IMR-90 (cell line): ENCODE data around the gene SFPQ. TPM values are rescaled to one million over a fixed set of nuclear protein-coding genes. Genes with fewer than 3 reads are reported as not detected.

Experiments used
- ATAC-seq: fragments of 200-7000 bp; cut with Tn5 transposase; 2 replicates; pipeline ENCODE4 v1.9.1; 2020; ENCODE audit warnings: low read depth, mild to moderate bottlenecking, moderate library complexity
- BruUV-seq: library from RNA; stranded (reverse); fragments of 400-500 nt; replicated peaks from 2 replicates; lab custom pipeline; 2021; lab: Mats Ljungman, UMichigan
- CTCF ChIA-PET: fragments of 300-600 bp; formaldehyde crosslinking; extraction: SDS; loops from one replicate; lab custom pipeline; 2021; ENCODE audit warnings: antibody characterized with exemption; lab: Yijun Ruan, JAX
- POLR2A ChIA-PET: fragments of 300-600 bp; sonication (Branson Sonifier 250); formaldehyde crosslinking; loops from one replicate; lab custom pipeline; 2022; ENCODE audit warnings: antibody characterized with exemption; ENCODE audit not compliant: unreplicated experiment; lab: Charles Lee
- DNase-seq: peaks from one replicate; pipeline ENCODE4 v3.0.0; 2013
- H2AFZ ChIP-seq: replicated peaks from 2 replicates; pipeline ENCODE3; 2013; ENCODE audit warnings: low read length, mild to moderate bottlenecking; ENCODE audit not compliant: poor library complexity
- H2AK5ac ChIP-seq: 2 replicates; pipeline ENCODE4 v1.6.1; 2013; ENCODE audit warnings: low read depth, low read length, inconsistent platforms
- H2AK9ac ChIP-seq: replicated peaks from 2 replicates; pipeline ENCODE3; 2013; ENCODE audit warnings: mild to moderate bottlenecking, low read depth, low read length, moderate library complexity; ENCODE audit not compliant: poor library complexity
- H2BK120ac ChIP-seq: 2 replicates; pipeline ENCODE4 v1.6.1; 2013; ENCODE audit warnings: low read depth, low read length, inconsistent platforms
- H2BK15ac ChIP-seq: 3 replicates; pipeline ENCODE4 v1.6.1; 2013; ENCODE audit warnings: low read depth, low read length, inconsistent platforms
- H2BK20ac ChIP-seq: 2 replicates; pipeline ENCODE4 v1.6.1; 2013; ENCODE audit warnings: low read depth, mild to moderate bottlenecking, inconsistent platforms, low read length, moderate library complexity
- H2BK5ac ChIP-seq: 2 replicates; pipeline ENCODE4 v1.6.1; 2013; ENCODE audit warnings: mild to moderate bottlenecking, low read depth, low read length, inconsistent platforms; ENCODE audit not compliant: poor library complexity, severe bottlenecking
- H3K14ac ChIP-seq: replicated peaks from 2 replicates; pipeline ENCODE4 v1.6.1; 2013; ENCODE audit warnings: low read depth, low read length, inconsistent platforms
- H3K18ac ChIP-seq: 2 replicates; pipeline ENCODE4 v1.6.1; 2013; ENCODE audit warnings: low read depth, low read length, control low read depth
- H3K23ac ChIP-seq: 2 replicates; pipeline ENCODE4 v1.6.1; 2013; ENCODE audit warnings: low read depth, low read length, inconsistent platforms
- H3K27ac ChIP-seq: 2 replicates; pipeline ENCODE4 v1.5.1; 2013; ENCODE audit warnings: mild to moderate bottlenecking, control low read depth, low read length; ENCODE audit not compliant: insufficient read depth
- H3K27me3 ChIP-seq: 2 replicates; pipeline ENCODE4 v1.6.1; 2013; ENCODE audit warnings: low read length; ENCODE audit not compliant: control insufficient read depth, insufficient read depth
- H3K36me3 ChIP-seq: 2 replicates; pipeline ENCODE4 v1.6.1; 2013; ENCODE audit warnings: low read length, mixed read lengths; ENCODE audit not compliant: control insufficient read depth, insufficient read depth
- H3K4ac ChIP-seq: 2 replicates; pipeline ENCODE4 v1.6.1; 2013; ENCODE audit warnings: low read depth, low read length, inconsistent platforms
- H3K4me1 ChIP-seq: 2 replicates; pipeline ENCODE4 v1.6.1; 2013; ENCODE audit warnings: low read length, mixed read lengths; ENCODE audit not compliant: control insufficient read depth, insufficient read depth
- H3K4me2 ChIP-seq: 2 replicates; pipeline ENCODE4 v1.6.1; 2013; ENCODE audit warnings: low read depth, mild to moderate bottlenecking, control low read depth, low read length, moderate library complexity
- H3K4me3 ChIP-seq: 2 replicates; pipeline ENCODE4 v1.5.1; 2013; ENCODE audit warnings: low read depth, mild to moderate bottlenecking, control low read depth, low read length, moderate library complexity; ENCODE audit not compliant: insufficient read depth
- H3K56ac ChIP-seq: 2 replicates; pipeline ENCODE4 v1.6.1; 2013; ENCODE audit warnings: low read length, inconsistent platforms; ENCODE audit not compliant: insufficient read depth; ENCODE audit errors: extremely low read depth
- H3K79me1 ChIP-seq, 2 experiments: 2 replicates each; pipeline ENCODE4 v1.6.1; 2013; ENCODE audit warnings: low read length in 2 of 2, inconsistent platforms in 1 of 2, low read depth in 1 of 2
- H3K9ac ChIP-seq: 2 replicates; pipeline ENCODE4 v1.6.1; 2013; ENCODE audit warnings: low read depth, low read length, control low read depth
- H3K9me1 ChIP-seq: 2 replicates; pipeline ENCODE4 v1.6.1; 2013; ENCODE audit warnings: low read length, inconsistent platforms; ENCODE audit not compliant: insufficient read depth
- H3K9me3 ChIP-seq: 2 replicates; pipeline ENCODE4 v1.6.1; 2013; ENCODE audit warnings: low read length; ENCODE audit not compliant: control insufficient read depth, insufficient read depth
- H4K20me1 ChIP-seq: 2 replicates; pipeline ENCODE4 v1.6.1; 2013; ENCODE audit warnings: low read length, inconsistent platforms; ENCODE audit not compliant: insufficient read depth
- H4K5ac ChIP-seq: 2 replicates; pipeline ENCODE4 v1.6.1; 2013; ENCODE audit warnings: mild to moderate bottlenecking, low read depth, low read length, control low read depth
- H4K8ac ChIP-seq, 2 experiments: 2 replicates each; pipeline ENCODE4 v1.6.1; 2013; ENCODE audit warnings: low read depth in 2 of 2, low read length in 2 of 2, control low read depth in 1 of 2, inconsistent platforms in 1 of 2
- H4K91ac ChIP-seq: 2 replicates; pipeline ENCODE4 v1.6.1; 2013; ENCODE audit warnings: low read depth, low read length, inconsistent platforms; ENCODE audit not compliant: insufficient read depth
- CHD1 ChIP-seq: IDR thresholded peaks from 2 replicates; pipeline ENCODE4 v1.6.1; 2012; ENCODE audit warnings: low read depth, low read length, improper control_type of control experiment
- FOS ChIP-seq: fragments of 150-350 bp; IDR thresholded peaks from 2 replicates; pipeline ENCODE4 v1.6.1; 2016; ENCODE audit warnings: low read depth, low read length
- MXI1 ChIP-seq: IDR thresholded peaks from 2 replicates; pipeline ENCODE4 v1.6.1; 2012; ENCODE audit warnings: low read depth, mild to moderate bottlenecking, low read length, moderate library complexity, borderline replicate concordance
- SMC3 ChIP-seq: fragments of 150-350 bp; IDR thresholded peaks from 2 replicates; pipeline ENCODE4 v1.6.1; 2016; ENCODE audit warnings: low read depth, mild to moderate bottlenecking, antibody characterized with exemption, low read length, moderate library complexity
- WGBS, 2 experiments: methylation state at CpG; one replicate each; pipeline versions ENCODE4 v1.1.5 to v1.1.7; 2013; ENCODE audit warnings: missing lambda C conversion rate in 2 of 2; ENCODE audit not compliant: insufficient read length in 1 of 2; ENCODE audit errors: extremely low coverage in 2 of 2; 5-methylcytosine and 5-hydroxymethylcytosine counted together
- dilution Hi-C: fragments of 300-500 bp; cut with HindIII; formaldehyde crosslinking; loops from one replicate; pipeline ENCODE4 v1.14.3; 2018; ENCODE audit warnings: low sequenced_read_pairs; ENCODE audit not compliant: unreplicated experiment
- in situ Hi-C: fragments of 300-500 bp; cut with MboI; formaldehyde crosslinking; loops from 3 replicates; pipeline ENCODE4 v1.14.3; 2019; ENCODE audit warnings: low sequenced_read_pairs, inconsistent platforms, mixed read lengths
- intact Hi-C: fragments of 100-400 bp; cut with micrococcal nuclease; formaldehyde crosslinking; loops from 2 replicates; pipeline ENCODE4 v1.10.0; 2022
- polyA plus RNA-seq, 3 experiments: library from polyadenylated mRNA; depleted of rRNA; stranded (reverse); fragments of >200 nt; gene quantifications; 2 replicates each; pipeline ENCODE4 v1.2.3, GENCODE V29; 2012; ENCODE audit warnings: low replicate concordance in 1 of 3
- total RNA-seq: library from RNA; depleted of rRNA; stranded (reverse); fragments of >200 nt; gene quantifications from 2 replicates; pipeline ENCODE4 v1.2.3, GENCODE V29; 2012
- TF ChIP-seq, protein P1 (sequence below): fragments of 150-350 bp; IDR thresholded peaks from 2 replicates; pipeline ENCODE4 v1.6.1; 2017; ENCODE audit warnings: mild to moderate bottlenecking, antibody characterized with exemption, low read length, low read depth

Gene SFPQ
- total and polyA plus RNA-seq, 2 of the 4 experiments (the other 2 are of a cell fraction) = 53.9 to 121 TPM

DNA sequence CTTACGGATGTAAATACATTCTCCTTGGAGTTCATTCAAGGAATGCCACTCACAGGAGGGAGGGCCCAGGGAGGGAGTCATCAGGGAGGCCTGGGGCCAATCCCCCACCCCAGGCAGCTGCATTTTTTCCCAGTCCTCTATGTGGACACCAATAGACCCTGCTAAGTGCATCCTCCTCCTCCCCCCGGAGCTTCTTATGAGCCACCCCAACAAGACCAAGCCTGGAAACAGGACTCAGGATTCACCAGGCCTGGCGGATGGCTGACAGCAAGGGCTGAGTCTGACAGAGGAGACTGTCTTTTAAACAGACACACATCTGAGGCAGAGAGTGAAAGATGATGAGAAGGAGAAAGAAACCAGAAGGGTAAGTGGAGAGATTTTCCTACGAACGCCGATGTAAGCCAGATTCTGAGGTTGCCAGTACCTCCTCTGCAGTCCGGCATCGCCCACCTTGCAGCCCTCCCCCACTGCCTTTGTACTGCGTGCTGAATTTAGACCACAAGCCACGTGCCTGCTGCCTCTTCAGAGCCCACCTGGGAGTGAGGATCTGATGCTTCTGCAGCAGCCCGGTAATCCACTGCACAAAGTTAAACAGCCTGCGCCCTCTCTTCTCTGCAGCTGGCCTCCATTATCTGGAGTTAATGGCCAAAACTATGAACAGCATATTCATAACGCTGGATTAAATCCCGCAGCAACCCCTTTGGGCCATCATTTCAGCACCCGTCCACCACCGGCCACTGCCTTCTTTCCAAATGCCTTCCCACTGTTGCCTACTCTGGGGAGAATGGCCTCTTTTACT lies 17.6 kb upstream of the SFPQ start:
- Histone ChIP-seq H2BK120ac (no peak overlapping the region), H2BK15ac (no peak overlapping the region), H3K9me1 (no peaks in the 10 kb centered on the region), H3K4me3 (no peak overlapping the region), H2BK5ac (no peak overlapping the region), H3K56ac (no peak overlapping the region), H3K9me3 (no peaks in the 10 kb centered on the region), H3K14ac (no peak overlapping the region), H3K79me1 (no peaks in the 10 kb centered on the region), H3K27ac (no peak overlapping the region), H3K9ac (no peak overlapping the region), H2AK9ac (no peak overlapping the region), H3K18ac (no peak overlapping the region), H3K4me2 (no peak overlapping the region), H3K36me3 (no peaks in the 10 kb centered on the region), H3K4me1 (no peaks in the 10 kb centered on the region; the same call in 1 of the 2 replicates), H4K5ac (no peak overlapping the region), H4K20me1 (no peaks in the 10 kb centered on the region), H3K27me3 (no peaks in the 10 kb centered on the region), H2AFZ (peak overlapping the region; percentile 72), H2AK5ac (no peak overlapping the region), H4K91ac (no peak overlapping the region), H3K23ac (no peak overlapping the region), H2BK20ac (no peak overlapping the region), H3K4ac (no peak overlapping the region), H4K8ac (no peak overlapping the region)
- in situ Hi-C loops (no loop called here), dilution Hi-C loops (no loop called here), intact Hi-C loops (no loop called here)
- WGBS, 2 experiments = 29% methylated on average over 7 of the region's 16 CpGs; no CpG with 5 or more reads in 1 of the 2 experiments
- no TSS peak for BruUV-seq
- CTCF ChIA-PET = no interaction called here
- DNase-seq = no peak
- POLR2A ChIA-PET = no interaction called here
- TF ChIP-seq MXI1 (no peak), CHD1 (no peak), SMC3 (no peak), FOS (no peak)
- TF ChIP-seq, protein P1, sequence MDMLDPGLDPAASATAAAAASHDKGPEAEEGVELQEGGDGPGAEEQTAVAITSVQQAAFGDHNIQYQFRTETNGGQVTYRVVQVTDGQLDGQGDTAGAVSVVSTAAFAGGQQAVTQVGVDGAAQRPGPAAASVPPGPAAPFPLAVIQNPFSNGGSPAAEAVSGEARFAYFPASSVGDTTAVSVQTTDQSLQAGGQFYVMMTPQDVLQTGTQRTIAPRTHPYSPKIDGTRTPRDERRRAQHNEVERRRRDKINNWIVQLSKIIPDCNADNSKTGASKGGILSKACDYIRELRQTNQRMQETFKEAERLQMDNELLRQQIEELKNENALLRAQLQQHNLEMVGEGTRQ = no peak
- peak; percentile 75 for ATAC-seq
